Common myeloid progenitor, CD34-positive (primary cell): ENCODE data around the gene PEX10.

Experiments
- CTCF ChIA-PET: fragments of 350-600 bp; sonication (Branson Sonifier 250); formaldehyde crosslinking; loops from one replicate; lab custom pipeline; 2021; ENCODE audit warnings: antibody characterized with exemption; lab: Charles Lee
- POLR2A ChIA-PET: fragments of 350-600 bp; sonication (Branson Sonifier 250); formaldehyde crosslinking; loops from one replicate; lab custom pipeline; 2021; ENCODE audit warnings: antibody characterized with exemption; lab: Charles Lee
- DNase-seq, 3 donors: peaks; one replicate each; pipeline versions ENCODE4 v3.0.0 to v3.0.0-alpha.2; 2013
- H3K27ac ChIP-seq, 2 experiments: 1 replicate in 1 of 2; 2 replicates in 1 of 2; pipeline ENCODE4 v1.7.0; 2013; ENCODE audit warnings: inconsistent platforms in 2 of 2, low read length in 2 of 2, mild to moderate bottlenecking in 2 of 2, low read depth in 1 of 2, moderate library complexity in 1 of 2; ENCODE audit not compliant: severe bottlenecking in 2 of 2, insufficient read depth in 1 of 2, poor library complexity in 1 of 2
- H3K27me3 ChIP-seq, 5 experiments: replicated peaks in 2 of 5; 1 replicate in 3 of 5; 2 replicates in 2 of 5; pipeline versions ENCODE4 v1.6.1 to v1.7.0; 2013; ENCODE audit warnings: low read length in 4 of 5, mild to moderate bottlenecking in 2 of 5, moderate library complexity in 2 of 5, inconsistent platforms in 1 of 5; ENCODE audit not compliant: insufficient read depth in 5 of 5, control insufficient read depth in 4 of 5
- H3K36me3 ChIP-seq, 4 experiments: 1 replicate in 2 of 4; 2 replicates in 2 of 4; pipeline versions ENCODE4 v1.6.1 to v1.7.0; 2013; ENCODE audit warnings: low read length in 3 of 4, control low read depth in 1 of 4, mild to moderate bottlenecking in 1 of 4; ENCODE audit not compliant: control insufficient read depth in 4 of 4, insufficient read depth in 4 of 4
- H3K4me1 ChIP-seq, 4 experiments: 1 replicate in 3 of 4; 2 replicates in 1 of 4; pipeline versions ENCODE4 v1.6.1 to v1.7.1; 2013; ENCODE audit warnings: low read length in 3 of 4, mild to moderate bottlenecking in 3 of 4, control low read depth in 1 of 4, inconsistent platforms in 1 of 4, moderate library complexity in 1 of 4; ENCODE audit not compliant: control insufficient read depth in 4 of 4, insufficient read depth in 4 of 4; ENCODE audit errors: control extremely low read depth in 1 of 4
- H3K4me3 ChIP-seq, 7 experiments: 1 replicate in 4 of 7; 2 replicates in 3 of 7; pipeline versions ENCODE4 v1.5.1 to v1.7.0; 2013; ENCODE audit warnings: mild to moderate bottlenecking in 7 of 7, low read length in 6 of 7, moderate library complexity in 6 of 7, inconsistent platforms in 2 of 7, low read depth in 2 of 7, control low read depth in 1 of 7; ENCODE audit not compliant: insufficient read depth in 4 of 7, control insufficient read depth in 1 of 7; ENCODE audit errors: extremely low read depth in 1 of 7
- H3K9me3 ChIP-seq, 5 experiments: 1 replicate in 4 of 5; 2 replicates in 1 of 5; pipeline versions ENCODE4 v1.6.1 to v1.7.1; 2013; ENCODE audit warnings: low read length in 4 of 5, mild to moderate bottlenecking in 2 of 5, inconsistent platforms in 1 of 5, low read depth in 1 of 5, moderate library complexity in 1 of 5; ENCODE audit not compliant: control insufficient read depth in 4 of 5, insufficient read depth in 2 of 5; ENCODE audit errors: control extremely low read depth in 1 of 5
- WGBS: methylation state at CpG from one replicate; pipeline ENCODE4 v1.1.5; 2013; ENCODE audit not compliant: insufficient coverage; 5-methylcytosine and 5-hydroxymethylcytosine counted together

Gene PEX10

GRCh38 chr1:2432441-2432844 is 20.1 kb upstream of the PEX10 start:
- Histone ChIP-seq H3K4me1 (peaks cover 0 to 35% (median 20%) of the 10 kb centered on the region in 4 experiments), H3K27ac (no peak overlapping the region), H3K27me3 (peaks cover 0 to 20% (median 0%) of the 10 kb centered on the region in 5 experiments), H3K9me3 (peaks cover 0 to 7% (median 3%) of the 10 kb centered on the region in 5 experiments), H3K36me3 (no peaks in the 10 kb centered on the region), H3K4me3 (no peak overlapping the region)
- 90% methylated on average over 15 of the region's 16 CpGs for WGBS
- DNase-seq: no peak
- ChIA-PET CTCF (no interaction called here), POLR2A (no interaction called here)

GRCh38 chr1:2431518-2431917 is 19.2 kb upstream of the PEX10 start:
- ChIA-PET POLR2A (interaction anchor here (0.9 kb wide), 1 partner anchor 411 kb away, joined by 3 read pairs; no protein-coding TSS in a partner anchor), CTCF (no interaction called here)
- 94% methylated on average over 5 of the region's 10 CpGs for WGBS
- Histone ChIP-seq H3K27ac (no peak overlapping the region), H3K9me3 (peaks cover 0 to 7% (median 3%) of the 10 kb centered on the region in 5 experiments), H3K4me3 (no peak overlapping the region), H3K36me3 (no peaks in the 10 kb centered on the region), H3K27me3 (peaks cover 0 to 20% (median 0%) of the 10 kb centered on the region in 5 experiments), H3K4me1 (peaks cover 0 to 35% (median 20%) of the 10 kb centered on the region in 4 experiments)
- no peak for DNase-seq

DNA sequence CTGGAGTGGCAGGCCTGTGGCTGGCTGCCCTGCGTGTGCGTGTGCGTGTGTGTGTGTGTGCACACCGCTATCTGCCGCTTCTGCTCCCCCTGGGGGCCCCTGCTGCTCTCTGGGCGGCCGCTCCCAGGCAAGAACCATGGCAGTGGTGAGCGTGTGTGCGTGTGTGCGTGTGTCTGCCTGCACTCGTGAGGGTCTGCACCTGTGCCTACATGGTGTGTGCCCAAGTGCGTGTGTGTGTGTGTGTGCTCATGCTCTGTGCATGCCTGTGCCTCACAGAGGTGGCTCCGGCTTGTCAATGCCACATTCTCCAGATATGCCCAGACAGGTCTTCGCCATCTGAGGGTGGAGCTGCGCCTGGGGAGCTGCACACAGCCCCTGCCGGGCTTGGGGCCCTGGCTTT is 18.7 kb upstream of the PEX10 start:
- Histone ChIP-seq H3K36me3 (no peaks in the 10 kb centered on the region), H3K27me3 (peaks cover 0 to 20% (median 0%) of the 10 kb centered on the region in 5 experiments), H3K4me1 (peaks cover 0 to 35% (median 20%) of the 10 kb centered on the region in 4 experiments), H3K9me3 (peaks cover 0 to 7% (median 3%) of the 10 kb centered on the region in 5 experiments), H3K4me3 (no peak overlapping the region), H3K27ac (no peak overlapping the region)
- 55% methylated on average over 12 of the region's 16 CpGs for WGBS
- ChIA-PET CTCF (interaction anchor here (1.6 to 1.7 kb wide), 2 partner anchors 14 to 117 kb away, joined by 4 read pairs; no protein-coding TSS in a partner anchor), POLR2A (interaction anchor here (0.9 kb wide), 1 partner anchor 412 kb away, joined by 3 read pairs; no protein-coding TSS in a partner anchor)
- DNase-seq: peak; percentile 31 to 60 (median 41)

GRCh38 chr1:2430592-2430973 is 18.2 kb upstream of the PEX10 start:
- H3K9me3 ChIP-seq: peaks cover 0 to 7% (median 3%) of the 10 kb centered on the region in 5 experiments
- peaks cover 0 to 35% (median 20%) of the 10 kb centered on the region in 4 experiments for H3K4me1 ChIP-seq
- H3K4me3 ChIP-seq: no peak overlapping the region
- H3K36me3 ChIP-seq: no peaks in the 10 kb centered on the region
- ChIA-PET CTCF (interaction anchor here (1.1 to 1.7 kb wide), 3 partner anchors 14 to 117 kb away, joined by 3 to 4 read pairs (median 4); no protein-coding TSS in a partner anchor), POLR2A (no interaction called here)
- no peak for DNase-seq
- H3K27ac ChIP-seq: no peak overlapping the region
- WGBS: 92% methylated on average over 10 of the region's 10 CpGs
- peaks cover 0 to 20% (median 0%) of the 10 kb centered on the region in 5 experiments for H3K27me3 ChIP-seq

DNA sequence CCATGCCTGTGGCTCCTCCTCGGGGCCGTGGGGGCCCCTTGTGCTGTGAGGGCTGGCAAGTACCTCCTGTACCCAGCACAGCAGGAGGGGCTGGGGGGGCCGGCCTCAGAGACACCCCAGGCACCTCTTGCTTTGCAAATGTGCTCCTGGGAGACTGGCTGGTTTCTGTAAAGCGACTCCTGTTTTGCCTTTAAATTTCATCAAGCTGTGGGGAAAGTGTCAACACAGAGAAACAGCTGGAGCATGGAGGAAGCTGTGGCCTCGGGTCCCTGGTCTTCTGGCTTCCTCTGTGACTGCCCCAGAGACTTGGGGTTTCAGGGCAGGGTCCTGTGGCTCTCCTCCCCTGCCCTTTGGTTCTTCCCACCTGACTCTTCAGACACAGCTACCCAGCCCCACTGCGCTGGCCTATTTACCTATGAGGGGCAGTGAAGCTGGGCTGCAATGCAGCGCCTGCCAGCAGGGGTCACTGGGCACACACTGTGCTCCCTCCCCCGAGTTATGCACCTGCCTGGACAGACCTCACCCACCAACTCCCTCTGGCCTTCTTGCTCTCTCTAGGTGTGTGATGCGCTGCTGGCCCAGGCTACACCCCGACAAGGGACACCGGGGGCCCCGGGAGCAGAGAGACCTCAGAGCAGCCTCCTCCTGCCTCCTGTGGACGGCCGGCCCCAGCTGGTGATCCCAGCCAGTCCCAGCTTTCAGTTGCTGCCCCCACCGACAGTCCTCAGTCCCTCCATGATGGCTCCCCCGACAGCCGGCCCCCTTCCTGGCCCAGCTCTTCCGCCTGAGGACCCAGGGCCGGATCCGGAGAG is 17.6 kb upstream of the PEX10 start:
- Histone ChIP-seq H3K27me3 (peaks cover 0 to 18% (median 0%) of the 10 kb centered on the region in 5 experiments), H3K4me1 (peaks cover 0 to 35% (median 18%) of the 10 kb centered on the region in 4 experiments), H3K9me3 (peaks cover 0 to 7% (median 3%) of the 10 kb centered on the region in 5 experiments), H3K27ac (no peak overlapping the region), H3K36me3 (no peaks in the 10 kb centered on the region), H3K4me3 (no peak overlapping the region)
- ChIA-PET CTCF (interaction anchor here (1.1 to 1.7 kb wide), 4 partner anchors 13 to 235 kb away, joined by 3 to 4 read pairs (median 4); partner anchors contain the start of gene FAAP20), POLR2A (no interaction called here)
- WGBS: 77% methylated on average over 12 of the region's 20 CpGs
- DNase-seq: peak in 2 of 3 donors; percentile 21 to 39

- CTCF ChIA-PET: interaction anchor here (0.5 to 1.3 kb wide), 2 partner anchors 234 to 1235 kb away, joined by 3 to 4 read pairs; partner anchors contain the start of gene FAAP20
These were observed 16.1 kb upstream of the PEX10 start for GRCh38 chr1:2428490-2428889.

More at GRCh38 chr1:2428490-2428889, 16.1 kb upstream of the PEX10 start:
- peaks cover 0 to 5% (median 0%) of the 10 kb centered on the region in 5 experiments for H3K27me3 ChIP-seq
- H3K4me3 ChIP-seq: no peak overlapping the region
- peaks cover 0 to 8% (median 3%) of the 10 kb centered on the region in 5 experiments for H3K9me3 ChIP-seq
- 97% methylated on average over 27 of the region's 28 CpGs for WGBS
- POLR2A ChIA-PET: no interaction called here
- DNase-seq: no peak
- no peaks in the 10 kb centered on the region for H3K36me3 ChIP-seq
- H3K4me1 ChIP-seq: peaks cover 0 to 20% (median 10%) of the 10 kb centered on the region in 4 experiments
- no peak overlapping the region for H3K27ac ChIP-seq
